ENCODE results near the gene ANGPTL4. TPM values are rescaled to one million over a fixed set of nuclear protein-coding genes. Genes with fewer than 3 reads are reported as not detected.

ANGPTL4 gene
- total and polyA plus RNA-seq, 2 experiments from 2014 or later = 1.9 to 2.2 TPM

DNA sequence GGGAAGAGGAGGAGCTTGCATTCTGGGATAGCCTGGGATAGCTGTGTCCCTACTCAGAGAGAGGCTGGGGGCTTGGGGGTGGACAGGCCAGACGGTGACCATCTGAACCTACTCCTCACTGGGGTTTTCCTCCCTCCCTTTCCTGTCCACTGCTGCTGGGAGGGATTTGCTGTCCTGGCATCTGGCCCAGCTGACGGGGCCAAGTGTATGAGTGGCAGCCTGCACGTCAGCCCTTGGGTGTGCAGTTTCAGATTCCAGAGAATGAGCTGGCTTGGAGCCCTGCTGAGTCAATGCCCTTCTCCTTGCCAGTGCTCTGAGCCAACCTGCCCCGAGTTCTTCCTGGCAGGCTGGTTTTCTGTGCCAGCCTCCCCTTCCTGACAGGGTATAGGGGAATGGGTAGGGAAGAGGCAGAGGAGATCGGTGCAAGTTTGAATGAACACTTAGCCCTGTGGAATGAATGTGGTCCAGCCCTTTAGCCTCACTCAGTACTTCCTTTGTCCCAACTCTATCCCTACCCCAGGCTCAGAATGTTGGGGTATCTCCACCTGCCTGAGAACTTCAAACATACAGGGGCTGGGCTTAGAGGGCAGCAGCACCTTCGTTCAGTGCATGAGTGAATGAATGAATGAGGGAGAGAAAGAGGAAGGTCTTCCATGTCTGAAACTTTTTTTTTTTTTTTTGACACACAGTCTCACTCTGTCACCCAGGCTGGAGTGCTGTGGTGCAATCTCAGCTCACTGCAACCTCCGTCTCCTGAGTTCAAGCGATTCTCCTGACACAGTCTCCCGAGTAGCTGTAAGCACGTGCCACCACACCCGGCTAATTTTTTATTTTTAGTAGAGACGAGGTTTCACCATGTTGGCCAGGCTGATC, 1.8 kb upstream of the ANGPTL4 start:
- no peak for TF ChIP-seq POLR2AphosphoS5 (IDR thresholded peaks at IDR 0.05; ENCODE audit: low read depth)
- TF ChIP-seq CREB1 (CRISPR knock-in tag; IDR thresholded peaks at IDR 0.05; ENCODE audit: low read depth) = no peak
- TF ChIP-seq ZNF114 (CRISPR knock-in tag; IDR thresholded peaks at IDR 0.05) = no peak
- TF ChIP-seq ZNF331 (CRISPR knock-in tag; IDR thresholded peaks at IDR 0.05; ENCODE audit: low read depth) = no peak
- TF ChIP-seq, protein P1, sequence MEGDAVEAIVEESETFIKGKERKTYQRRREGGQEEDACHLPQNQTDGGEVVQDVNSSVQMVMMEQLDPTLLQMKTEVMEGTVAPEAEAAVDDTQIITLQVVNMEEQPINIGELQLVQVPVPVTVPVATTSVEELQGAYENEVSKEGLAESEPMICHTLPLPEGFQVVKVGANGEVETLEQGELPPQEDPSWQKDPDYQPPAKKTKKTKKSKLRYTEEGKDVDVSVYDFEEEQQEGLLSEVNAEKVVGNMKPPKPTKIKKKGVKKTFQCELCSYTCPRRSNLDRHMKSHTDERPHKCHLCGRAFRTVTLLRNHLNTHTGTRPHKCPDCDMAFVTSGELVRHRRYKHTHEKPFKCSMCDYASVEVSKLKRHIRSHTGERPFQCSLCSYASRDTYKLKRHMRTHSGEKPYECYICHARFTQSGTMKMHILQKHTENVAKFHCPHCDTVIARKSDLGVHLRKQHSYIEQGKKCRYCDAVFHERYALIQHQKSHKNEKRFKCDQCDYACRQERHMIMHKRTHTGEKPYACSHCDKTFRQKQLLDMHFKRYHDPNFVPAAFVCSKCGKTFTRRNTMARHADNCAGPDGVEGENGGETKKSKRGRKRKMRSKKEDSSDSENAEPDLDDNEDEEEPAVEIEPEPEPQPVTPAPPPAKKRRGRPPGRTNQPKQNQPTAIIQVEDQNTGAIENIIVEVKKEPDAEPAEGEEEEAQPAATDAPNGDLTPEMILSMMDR (conservative IDR thresholded peaks at IDR 0.05; ENCODE audit: low read depth in 2 of 2) = no peak
- TF ChIP-seq, protein P2, sequence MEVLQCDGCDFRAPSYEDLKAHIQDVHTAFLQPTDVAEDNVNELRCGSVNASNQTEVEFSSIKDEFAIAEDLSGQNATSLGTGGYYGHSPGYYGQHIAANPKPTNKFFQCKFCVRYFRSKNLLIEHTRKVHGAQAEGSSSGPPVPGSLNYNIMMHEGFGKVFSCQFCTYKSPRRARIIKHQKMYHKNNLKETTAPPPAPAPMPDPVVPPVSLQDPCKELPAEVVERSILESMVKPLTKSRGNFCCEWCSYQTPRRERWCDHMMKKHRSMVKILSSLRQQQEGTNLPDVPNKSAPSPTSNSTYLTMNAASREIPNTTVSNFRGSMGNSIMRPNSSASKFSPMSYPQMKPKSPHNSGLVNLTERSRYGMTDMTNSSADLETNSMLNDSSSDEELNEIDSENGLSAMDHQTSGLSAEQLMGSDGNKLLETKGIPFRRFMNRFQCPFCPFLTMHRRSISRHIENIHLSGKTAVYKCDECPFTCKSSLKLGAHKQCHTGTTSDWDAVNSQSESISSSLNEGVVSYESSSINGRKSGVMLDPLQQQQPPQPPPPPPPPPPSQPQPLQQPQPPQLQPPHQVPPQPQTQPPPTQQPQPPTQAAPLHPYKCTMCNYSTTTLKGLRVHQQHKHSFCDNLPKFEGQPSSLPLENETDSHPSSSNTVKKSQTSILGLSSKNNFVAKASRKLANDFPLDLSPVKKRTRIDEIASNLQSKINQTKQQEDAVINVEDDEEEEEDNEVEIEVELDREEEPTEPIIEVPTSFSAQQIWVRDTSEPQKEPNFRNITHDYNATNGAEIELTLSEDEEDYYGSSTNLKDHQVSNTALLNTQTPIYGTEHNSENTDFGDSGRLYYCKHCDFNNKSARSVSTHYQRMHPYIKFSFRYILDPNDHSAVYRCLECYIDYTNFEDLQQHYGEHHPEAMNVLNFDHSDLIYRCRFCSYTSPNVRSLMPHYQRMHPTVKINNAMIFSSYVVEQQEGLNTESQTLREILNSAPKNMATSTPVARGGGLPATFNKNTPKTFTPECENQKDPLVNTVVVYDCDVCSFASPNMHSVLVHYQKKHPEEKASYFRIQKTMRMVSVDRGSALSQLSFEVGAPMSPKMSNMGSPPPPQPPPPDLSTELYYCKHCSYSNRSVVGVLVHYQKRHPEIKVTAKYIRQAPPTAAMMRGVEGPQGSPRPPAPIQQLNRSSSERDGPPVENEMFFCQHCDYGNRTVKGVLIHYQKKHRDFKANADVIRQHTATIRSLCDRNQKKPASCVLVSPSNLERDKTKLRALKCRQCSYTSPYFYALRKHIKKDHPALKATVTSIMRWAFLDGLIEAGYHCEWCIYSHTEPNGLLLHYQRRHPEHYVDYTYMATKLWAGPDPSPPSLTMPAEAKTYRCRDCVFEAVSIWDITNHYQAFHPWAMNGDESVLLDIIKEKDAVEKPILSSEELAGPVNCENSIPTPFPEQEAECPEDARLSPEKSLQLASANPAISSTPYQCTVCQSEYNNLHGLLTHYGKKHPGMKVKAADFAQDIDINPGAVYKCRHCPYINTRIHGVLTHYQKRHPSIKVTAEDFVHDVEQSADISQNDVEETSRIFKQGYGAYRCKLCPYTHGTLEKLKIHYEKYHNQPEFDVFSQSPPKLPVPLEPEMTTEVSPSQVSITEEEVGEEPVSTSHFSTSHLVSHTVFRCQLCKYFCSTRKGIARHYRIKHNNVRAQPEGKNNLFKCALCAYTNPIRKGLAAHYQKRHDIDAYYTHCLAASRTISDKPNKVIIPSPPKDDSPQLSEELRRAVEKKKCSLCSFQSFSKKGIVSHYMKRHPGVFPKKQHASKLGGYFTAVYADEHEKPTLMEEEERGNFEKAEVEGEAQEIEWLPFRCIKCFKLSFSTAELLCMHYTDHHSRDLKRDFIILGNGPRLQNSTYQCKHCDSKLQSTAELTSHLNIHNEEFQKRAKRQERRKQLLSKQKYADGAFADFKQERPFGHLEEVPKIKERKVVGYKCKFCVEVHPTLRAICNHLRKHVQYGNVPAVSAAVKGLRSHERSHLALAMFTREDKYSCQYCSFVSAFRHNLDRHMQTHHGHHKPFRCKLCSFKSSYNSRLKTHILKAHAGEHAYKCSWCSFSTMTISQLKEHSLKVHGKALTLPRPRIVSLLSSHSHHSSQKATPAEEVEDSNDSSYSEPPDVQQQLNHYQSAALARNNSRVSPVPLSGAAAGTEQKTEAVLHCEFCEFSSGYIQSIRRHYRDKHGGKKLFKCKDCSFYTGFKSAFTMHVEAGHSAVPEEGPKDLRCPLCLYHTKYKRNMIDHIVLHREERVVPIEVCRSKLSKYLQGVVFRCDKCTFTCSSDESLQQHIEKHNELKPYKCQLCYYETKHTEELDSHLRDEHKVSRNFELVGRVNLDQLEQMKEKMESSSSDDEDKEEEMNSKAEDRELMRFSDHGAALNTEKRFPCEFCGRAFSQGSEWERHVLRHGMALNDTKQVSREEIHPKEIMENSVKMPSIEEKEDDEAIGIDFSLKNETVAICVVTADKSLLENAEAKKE (CRISPR knock-in tag; IDR thresholded peaks at IDR 0.05) = no peak
- TF ChIP-seq, protein P3, sequence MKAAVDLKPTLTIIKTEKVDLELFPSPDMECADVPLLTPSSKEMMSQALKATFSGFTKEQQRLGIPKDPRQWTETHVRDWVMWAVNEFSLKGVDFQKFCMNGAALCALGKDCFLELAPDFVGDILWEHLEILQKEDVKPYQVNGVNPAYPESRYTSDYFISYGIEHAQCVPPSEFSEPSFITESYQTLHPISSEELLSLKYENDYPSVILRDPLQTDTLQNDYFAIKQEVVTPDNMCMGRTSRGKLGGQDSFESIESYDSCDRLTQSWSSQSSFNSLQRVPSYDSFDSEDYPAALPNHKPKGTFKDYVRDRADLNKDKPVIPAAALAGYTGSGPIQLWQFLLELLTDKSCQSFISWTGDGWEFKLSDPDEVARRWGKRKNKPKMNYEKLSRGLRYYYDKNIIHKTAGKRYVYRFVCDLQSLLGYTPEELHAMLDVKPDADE (IDR thresholded peaks at IDR 0.05) = no peak
- TF ChIP-seq, protein P4, sequence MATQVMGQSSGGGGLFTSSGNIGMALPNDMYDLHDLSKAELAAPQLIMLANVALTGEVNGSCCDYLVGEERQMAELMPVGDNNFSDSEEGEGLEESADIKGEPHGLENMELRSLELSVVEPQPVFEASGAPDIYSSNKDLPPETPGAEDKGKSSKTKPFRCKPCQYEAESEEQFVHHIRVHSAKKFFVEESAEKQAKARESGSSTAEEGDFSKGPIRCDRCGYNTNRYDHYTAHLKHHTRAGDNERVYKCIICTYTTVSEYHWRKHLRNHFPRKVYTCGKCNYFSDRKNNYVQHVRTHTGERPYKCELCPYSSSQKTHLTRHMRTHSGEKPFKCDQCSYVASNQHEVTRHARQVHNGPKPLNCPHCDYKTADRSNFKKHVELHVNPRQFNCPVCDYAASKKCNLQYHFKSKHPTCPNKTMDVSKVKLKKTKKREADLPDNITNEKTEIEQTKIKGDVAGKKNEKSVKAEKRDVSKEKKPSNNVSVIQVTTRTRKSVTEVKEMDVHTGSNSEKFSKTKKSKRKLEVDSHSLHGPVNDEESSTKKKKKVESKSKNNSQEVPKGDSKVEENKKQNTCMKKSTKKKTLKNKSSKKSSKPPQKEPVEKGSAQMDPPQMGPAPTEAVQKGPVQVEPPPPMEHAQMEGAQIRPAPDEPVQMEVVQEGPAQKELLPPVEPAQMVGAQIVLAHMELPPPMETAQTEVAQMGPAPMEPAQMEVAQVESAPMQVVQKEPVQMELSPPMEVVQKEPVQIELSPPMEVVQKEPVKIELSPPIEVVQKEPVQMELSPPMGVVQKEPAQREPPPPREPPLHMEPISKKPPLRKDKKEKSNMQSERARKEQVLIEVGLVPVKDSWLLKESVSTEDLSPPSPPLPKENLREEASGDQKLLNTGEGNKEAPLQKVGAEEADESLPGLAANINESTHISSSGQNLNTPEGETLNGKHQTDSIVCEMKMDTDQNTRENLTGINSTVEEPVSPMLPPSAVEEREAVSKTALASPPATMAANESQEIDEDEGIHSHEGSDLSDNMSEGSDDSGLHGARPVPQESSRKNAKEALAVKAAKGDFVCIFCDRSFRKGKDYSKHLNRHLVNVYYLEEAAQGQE (IDR thresholded peaks at IDR 0.05; ENCODE audit: unreplicated experiment) = no peak
- TF ChIP-seq STAT1 (IDR thresholded peaks at IDR 0.05; ENCODE audit: unreplicated experiment) = no peak
- TF ChIP-seq JUNB (IDR thresholded peaks at IDR 0.05; ENCODE audit: unreplicated experiment) = no peak
- TF ChIP-seq NANOG (IDR thresholded peaks at IDR 0.05; ENCODE audit: borderline replicate concordance) = no peak
- TF ChIP-seq EZH2phosphoT487 (IDR thresholded peaks at IDR 0.05; ENCODE audit: unreplicated experiment) = no peak
- TF ChIP-seq EZH2 (IDR thresholded peaks at IDR 0.05; ENCODE audit: low read depth, unreplicated experiment) = no peak
- Histone ChIP-seq H4K20me1 (replicated peaks; ENCODE audit: insufficient read depth) (no peaks in the 10 kb centered on the region), H3K27ac (ENCODE audit: low read depth) (no peak overlapping the region), H3K27me3 (ENCODE audit: insufficient read depth) (peaks cover 52% of the 10 kb centered on the region), H2AFZ (no peak overlapping the region), H3K4me1 (ENCODE audit: insufficient read depth) (peaks cover 6% of the 10 kb centered on the region; the same call in 1 of the 2 replicates), H3K79me2 (replicated peaks; ENCODE audit: insufficient read depth) (no peaks in the 10 kb centered on the region), H3K36me3 (ENCODE audit: insufficient read depth) (no peaks in the 10 kb centered on the region), H3K4me3 (no peak overlapping the region), H3F3A (replicated peaks; ENCODE audit: low read depth) (peaks cover 9% of the 10 kb centered on the region; the same call in 1 of the 2 replicates), H3K9me2 (ENCODE audit: insufficient read depth) (no peaks in the 10 kb centered on the region), H3K4me2 (no peak overlapping the region)
- Mint-ChIP-seq H3K4me3 (no peak overlapping the region), H3K4me1 (peaks cover 15% of the 10 kb centered on the region), H3K27me3 (ENCODE audit: insufficient read depth, low read depth, poor library complexity) (peaks cover 45% of the 10 kb centered on the region), H3K9me3 (no peaks in the 10 kb centered on the region; the same call in 2 of the 3 replicates), H3K36me3 (ENCODE audit: low read depth) (no peaks in the 10 kb centered on the region), H3K27ac (no peak overlapping the region)
- DNase-seq (ENCODE audit: low spot score) = no peak
- ATAC-seq = no peak

Data from GM23338 (cell line).